ENCODE measurements around the gene ZFYVE27.

DNA sequence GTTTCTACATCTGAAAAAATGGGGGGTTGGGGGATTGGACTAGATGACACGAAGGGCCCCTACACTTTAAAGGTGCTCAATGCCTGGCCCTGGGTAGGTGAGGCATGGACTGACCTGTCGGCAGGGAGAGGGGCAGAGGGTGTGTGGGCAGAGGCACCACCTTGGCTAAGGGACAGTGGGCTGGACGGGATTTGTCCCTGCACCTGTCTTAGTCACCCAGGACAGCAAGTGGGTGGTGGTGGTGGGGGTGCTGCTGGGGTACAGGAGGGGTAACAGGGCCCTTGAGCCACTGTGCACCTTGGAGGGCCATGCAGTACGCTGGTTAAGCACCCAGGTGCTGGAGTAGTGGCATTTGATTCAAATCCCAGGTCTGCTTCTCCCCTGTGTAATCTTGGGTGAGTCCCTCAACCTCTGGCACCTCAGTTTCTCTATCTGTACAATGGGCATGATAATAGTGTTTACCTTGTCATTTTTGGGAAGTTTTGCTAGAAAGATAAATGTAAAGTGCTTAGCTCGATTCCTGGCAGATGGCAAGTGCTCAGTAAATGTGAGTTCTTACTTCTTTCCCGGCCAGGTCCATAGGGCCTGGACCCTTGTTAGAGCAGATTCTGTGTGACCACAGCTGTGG, 53.0 kb downstream of the ZFYVE27 start:
- TF ChIP-seq, protein P1, sequence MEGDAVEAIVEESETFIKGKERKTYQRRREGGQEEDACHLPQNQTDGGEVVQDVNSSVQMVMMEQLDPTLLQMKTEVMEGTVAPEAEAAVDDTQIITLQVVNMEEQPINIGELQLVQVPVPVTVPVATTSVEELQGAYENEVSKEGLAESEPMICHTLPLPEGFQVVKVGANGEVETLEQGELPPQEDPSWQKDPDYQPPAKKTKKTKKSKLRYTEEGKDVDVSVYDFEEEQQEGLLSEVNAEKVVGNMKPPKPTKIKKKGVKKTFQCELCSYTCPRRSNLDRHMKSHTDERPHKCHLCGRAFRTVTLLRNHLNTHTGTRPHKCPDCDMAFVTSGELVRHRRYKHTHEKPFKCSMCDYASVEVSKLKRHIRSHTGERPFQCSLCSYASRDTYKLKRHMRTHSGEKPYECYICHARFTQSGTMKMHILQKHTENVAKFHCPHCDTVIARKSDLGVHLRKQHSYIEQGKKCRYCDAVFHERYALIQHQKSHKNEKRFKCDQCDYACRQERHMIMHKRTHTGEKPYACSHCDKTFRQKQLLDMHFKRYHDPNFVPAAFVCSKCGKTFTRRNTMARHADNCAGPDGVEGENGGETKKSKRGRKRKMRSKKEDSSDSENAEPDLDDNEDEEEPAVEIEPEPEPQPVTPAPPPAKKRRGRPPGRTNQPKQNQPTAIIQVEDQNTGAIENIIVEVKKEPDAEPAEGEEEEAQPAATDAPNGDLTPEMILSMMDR (IDR thresholded peaks at IDR 0.05): no peak
- no peak for TF ChIP-seq POLR2A (IDR thresholded peaks at IDR 0.05)

All from esophagus squamous epithelium (tissue), 4 donors.